ENCODE results near the gene C1orf74. TPM values are rescaled to one million over a fixed set of nuclear protein-coding genes. Genes with fewer than 3 reads are reported as not detected.

Gene C1orf74
- total RNA-seq, 1 experiment from 2014 or later = 5.7 TPM

DNA sequence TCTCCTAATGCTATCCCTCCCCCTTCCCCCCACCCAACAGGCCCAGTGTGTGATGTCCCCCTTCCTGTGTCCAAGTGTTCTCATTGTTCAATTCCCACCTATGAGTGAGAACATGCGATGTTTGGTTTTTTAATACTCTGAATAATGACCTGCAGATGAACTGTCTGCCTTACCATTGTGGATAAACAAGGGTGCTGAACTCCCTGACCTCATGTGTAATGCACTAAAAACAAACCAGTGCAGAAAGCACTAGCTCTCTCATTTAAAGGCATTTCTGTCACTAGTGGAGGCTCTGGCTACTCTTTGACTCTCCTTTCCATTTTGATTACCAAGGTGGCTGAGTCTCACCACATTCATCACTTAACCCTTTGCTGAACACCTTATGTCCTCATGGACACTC lies 51.6 kb downstream of the C1orf74 start:
- Histone ChIP-seq H3K4me3 (ENCODE audit: low read length) (no peak overlapping the region), H3K27me3 (ENCODE audit: low read length) (no peaks in the 10 kb centered on the region), H4K20me1 (ENCODE audit: low read length) (no peaks in the 10 kb centered on the region), H3K9me3 (ENCODE audit: low read length) (no peaks in the 10 kb centered on the region), H3K9me2 (replicated peaks; ENCODE audit: low read length) (no peaks in the 10 kb centered on the region), H3K27ac (ENCODE audit: low read length) (no peak overlapping the region), H3K79me2 (ENCODE audit: low read length) (no peaks in the 10 kb centered on the region), H3K9ac (ENCODE audit: low read length) (no peak overlapping the region), H3F3A (ENCODE audit: low read length, unreplicated experiment) (no peaks in the 10 kb centered on the region), H3K4me2 (ENCODE audit: low read length) (no peak overlapping the region), H3K4me1 (ENCODE audit: insufficient read depth, low read length) (no peaks in the 10 kb centered on the region), H2AFZ (ENCODE audit: low read length) (no peak overlapping the region), H3K36me3 (ENCODE audit: low read depth, low read length) (no peaks in the 10 kb centered on the region)
- CTCF ChIA-PET = interaction anchor here (0.6 kb wide), 1 partner anchor 10 kb away, joined by 3 read pairs; no protein-coding TSS in a partner anchor
- no peak for DNase-seq
- no TSS peak for BruUV-seq (replicated peaks)
- intact Hi-C loops (cut with micrococcal nuclease) = no loop called here
- no peak for TF ChIP-seq EZH2 (IDR thresholded peaks at IDR 0.05; ENCODE audit: low read length, unreplicated experiment)
- TF ChIP-seq, protein P1, sequence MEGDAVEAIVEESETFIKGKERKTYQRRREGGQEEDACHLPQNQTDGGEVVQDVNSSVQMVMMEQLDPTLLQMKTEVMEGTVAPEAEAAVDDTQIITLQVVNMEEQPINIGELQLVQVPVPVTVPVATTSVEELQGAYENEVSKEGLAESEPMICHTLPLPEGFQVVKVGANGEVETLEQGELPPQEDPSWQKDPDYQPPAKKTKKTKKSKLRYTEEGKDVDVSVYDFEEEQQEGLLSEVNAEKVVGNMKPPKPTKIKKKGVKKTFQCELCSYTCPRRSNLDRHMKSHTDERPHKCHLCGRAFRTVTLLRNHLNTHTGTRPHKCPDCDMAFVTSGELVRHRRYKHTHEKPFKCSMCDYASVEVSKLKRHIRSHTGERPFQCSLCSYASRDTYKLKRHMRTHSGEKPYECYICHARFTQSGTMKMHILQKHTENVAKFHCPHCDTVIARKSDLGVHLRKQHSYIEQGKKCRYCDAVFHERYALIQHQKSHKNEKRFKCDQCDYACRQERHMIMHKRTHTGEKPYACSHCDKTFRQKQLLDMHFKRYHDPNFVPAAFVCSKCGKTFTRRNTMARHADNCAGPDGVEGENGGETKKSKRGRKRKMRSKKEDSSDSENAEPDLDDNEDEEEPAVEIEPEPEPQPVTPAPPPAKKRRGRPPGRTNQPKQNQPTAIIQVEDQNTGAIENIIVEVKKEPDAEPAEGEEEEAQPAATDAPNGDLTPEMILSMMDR (conservative IDR thresholded peaks at IDR 0.05; ENCODE audit: low read depth, low read length) = no peak
- TF ChIP-seq EZH2phosphoT487 (IDR thresholded peaks at IDR 0.05; ENCODE audit: borderline replicate concordance, low read length) = no peak
- POLR2A ChIA-PET (ENCODE audit: unreplicated experiment) = no interaction called here
- ATAC-seq = no peak

DNA sequence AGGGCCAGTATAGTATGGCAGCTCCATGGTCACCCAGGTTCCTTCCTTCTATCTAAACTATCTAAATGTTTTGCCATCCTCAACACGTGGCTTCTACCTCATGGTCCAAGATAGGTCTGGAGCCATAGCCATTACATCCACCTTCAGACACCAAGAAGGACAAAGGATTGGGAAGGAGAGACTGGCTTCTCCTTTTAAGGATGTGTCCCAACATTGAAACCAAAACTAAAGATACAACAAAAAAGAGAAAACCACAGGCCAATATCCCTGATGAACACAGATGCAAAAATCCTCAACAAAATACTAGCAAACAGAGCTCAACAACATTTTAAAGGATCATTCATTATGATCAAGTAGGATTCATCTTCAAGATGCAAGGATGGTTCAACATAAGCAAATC lies 54.9 kb downstream of the C1orf74 start:
- BruUV-seq (replicated peaks) = no TSS peak

More for the DNA sequence above, 54.9 kb downstream of the C1orf74 start:
- Histone ChIP-seq H3F3A (ENCODE audit: low read length, unreplicated experiment) (no peaks in the 10 kb centered on the region), H3K27ac (ENCODE audit: low read length) (no peak overlapping the region), H3K4me1 (ENCODE audit: insufficient read depth, low read length) (no peaks in the 10 kb centered on the region), H4K20me1 (ENCODE audit: low read length) (no peaks in the 10 kb centered on the region), H3K36me3 (ENCODE audit: low read depth, low read length) (no peaks in the 10 kb centered on the region), H3K27me3 (ENCODE audit: low read length) (no peaks in the 10 kb centered on the region), H3K4me2 (ENCODE audit: low read length) (no peak overlapping the region), H3K9me3 (ENCODE audit: low read length) (no peaks in the 10 kb centered on the region), H3K4me3 (ENCODE audit: low read length) (no peak overlapping the region), H2AFZ (ENCODE audit: low read length) (no peak overlapping the region), H3K79me2 (ENCODE audit: low read length) (no peaks in the 10 kb centered on the region), H3K9me2 (replicated peaks; ENCODE audit: low read length) (no peaks in the 10 kb centered on the region), H3K9ac (ENCODE audit: low read length) (no peak overlapping the region)
- intact Hi-C loops (cut with micrococcal nuclease) = no loop called here
- DNase-seq (no peak), ATAC-seq (no peak)
- TF ChIP-seq EZH2 (IDR thresholded peaks at IDR 0.05; ENCODE audit: low read length, unreplicated experiment) (no peak), EZH2phosphoT487 (IDR thresholded peaks at IDR 0.05; ENCODE audit: borderline replicate concordance, low read length) (no peak)
- TF ChIP-seq, protein P1 (conservative IDR thresholded peaks at IDR 0.05; ENCODE audit: low read depth, low read length) = no peak
- POLR2A ChIA-PET (ENCODE audit: unreplicated experiment) = no interaction called here
- CTCF ChIA-PET = no interaction called here

Other genes starting within 250 kb of the C1orf74 start
- gene CAMK1G, start 200.8 kb downstream of the C1orf74 start, total RNA-seq (2014; rRNA removed) = not detected in 2 replicates
- gene LAMB3, start 132.1 kb downstream of the C1orf74 start, total RNA-seq (2014; rRNA removed) = 473 and 650 TPM in 2 replicates
- gene G0S2, start 109.1 kb downstream of the C1orf74 start, total RNA-seq (2014; rRNA removed) = 620 and 723 TPM in 2 replicates
- gene HSD11B1, start 79.7 kb downstream of the C1orf74 start, total RNA-seq (2014; rRNA removed) = not detected in 2 replicates
- not detected in 2 replicates for gene TRAF3IP3, start 28.5 kb downstream of the C1orf74 start, total RNA-seq (2014; rRNA removed)
- 61.6 and 65.7 TPM in 2 replicates for gene IRF6, start 21.6 kb upstream of the C1orf74 start, total RNA-seq (2014; rRNA removed)
- gene UTP25, start 43.4 kb upstream of the C1orf74 start, total RNA-seq (2014; rRNA removed) = 14.3 and 15.3 TPM in 2 replicates
- 3.5 and 5.2 TPM in 2 replicates for gene SYT14, start 153.7 kb upstream of the C1orf74 start, total RNA-seq (2014; rRNA removed)

Data from PC-3 (cell line).